HEK293 (cell line): ENCODE results near the gene SLC4A1.

Experiments used
- CTCF ChIA-PET: fragments of 350-600 bp; formaldehyde crosslinking; extraction: SDS; loops from one replicate; lab custom pipeline; 2021; ENCODE audit warnings: antibody characterized with exemption; lab: Yijun Ruan, JAX
- POLR2A ChIA-PET: fragments of 300-600 bp; formaldehyde crosslinking; extraction: SDS; loops from one replicate; lab custom pipeline; 2020; ENCODE audit warnings: antibody characterized with exemption, inconsistent platforms; lab: Yijun Ruan, JAX
- H3K27ac ChIP-seq: fragments of 200-500 bp; sonication (Bioruptor generic); 2 replicates; pipeline ENCODE4 v1.5.1; 2014; ENCODE audit warnings: low read depth, low read length, control low read depth, inconsistent platforms; ENCODE audit errors: extremely low read depth
- H3K36me3 ChIP-seq, 2 experiments: fragments of 200-500 bp in 1 of 2; sonication (Bioruptor generic) in 1 of 2; 1 replicate in 1 of 2; 2 replicates in 1 of 2; pipeline ENCODE4 v1.5.1; 2014 to 2017; ENCODE audit warnings: inconsistent platforms in 2 of 2, low read length in 2 of 2; ENCODE audit not compliant: control insufficient read depth in 2 of 2, insufficient read depth in 1 of 2
- H3K4me1 ChIP-seq: fragments of 200-500 bp; sonication (Bioruptor generic); 2 replicates; pipeline ENCODE4 v1.5.1; 2014; ENCODE audit warnings: mild to moderate bottlenecking, low read length, inconsistent platforms; ENCODE audit not compliant: control insufficient read depth, insufficient read depth
- H3K4me3 ChIP-seq: 2 replicates; pipeline ENCODE4 v1.5.1; 2011; ENCODE audit warnings: low read depth, mild to moderate bottlenecking, control low read depth, low read length, moderate library complexity
- H3K9me3 ChIP-seq: fragments of 200-500 bp; sonication (Bioruptor generic); 2 replicates; pipeline ENCODE4 v1.5.1; 2014; ENCODE audit warnings: low read depth, low read length, inconsistent platforms; ENCODE audit not compliant: control insufficient read depth, insufficient read depth
- HOXA7 ChIP-seq: sonication (generic); formaldehyde crosslinking; IDR thresholded peaks from 2 replicates; pipeline ENCODE4 v1.8.1; 2022; ENCODE audit warnings: missing genetic modification reagents, borderline replicate concordance
- OVOL3 ChIP-seq: fragments of 450-650 bp; formaldehyde crosslinking; IDR thresholded peaks from 2 replicates; pipeline ENCODE4 v1.5.1; 2016; ENCODE audit warnings: missing biosample characterization, missing genetic modification characterization
- SP3 ChIP-seq: fragments of 450-650 bp; formaldehyde crosslinking; IDR thresholded peaks from 2 replicates; pipeline ENCODE4 v1.5.1; 2016; ENCODE audit warnings: missing biosample characterization, missing genetic modification characterization
- ZBTB17 ChIP-seq: fragments of 450-650 bp; formaldehyde crosslinking; IDR thresholded peaks from 2 replicates; pipeline ENCODE4 v1.5.1; 2016; ENCODE audit warnings: missing biosample characterization, missing genetic modification characterization
- ZFP3 ChIP-seq: fragments of 450-650 bp; formaldehyde crosslinking; IDR thresholded peaks from 2 replicates; pipeline ENCODE4 v1.5.1; 2016; ENCODE audit warnings: low read depth, missing biosample characterization, missing genetic modification characterization
- ZNF112 ChIP-seq: fragments of 450-650 bp; formaldehyde crosslinking; IDR thresholded peaks from 2 replicates; pipeline ENCODE4 v1.5.0; 2017; ENCODE audit warnings: missing biosample characterization, missing genetic modification characterization
- ZNF132 ChIP-seq: fragments of 450-650 bp; formaldehyde crosslinking; IDR thresholded peaks from 2 replicates; pipeline ENCODE4 v1.5.1; 2017; ENCODE audit warnings: missing biosample characterization, missing genetic modification characterization, borderline replicate concordance
- ZNF2 ChIP-seq: fragments of 450-650 bp; formaldehyde crosslinking; IDR thresholded peaks from 2 replicates; pipeline ENCODE4 v1.5.1; 2016; ENCODE audit warnings: missing biosample characterization, missing genetic modification characterization
- ZNF223 ChIP-seq: fragments of 450-650 bp; formaldehyde crosslinking; IDR thresholded peaks from 2 replicates; pipeline ENCODE4 v1.5.1; 2016; ENCODE audit warnings: missing biosample characterization, missing genetic modification characterization
- ZNF24 ChIP-seq: fragments of 450-650 bp; formaldehyde crosslinking; IDR thresholded peaks from 2 replicates; pipeline ENCODE4 v1.5.1; 2016; ENCODE audit warnings: missing biosample characterization, missing genetic modification characterization
- ZNF274 ChIP-seq, 2 experiments: fragments of 200-500 bp in 1 of 2; fragments of 450-650 bp in 1 of 2; sonication (Bioruptor generic) in 1 of 2; formaldehyde crosslinking in 1 of 2; IDR thresholded peaks; 2 replicates each; pipeline versions ENCODE4 v1.5.1 to v1.6.1; 2014 to 2016; ENCODE audit warnings: borderline replicate concordance in 1 of 2, inconsistent platforms in 1 of 2, low read length in 1 of 2, missing biosample characterization in 1 of 2, missing genetic modification characterization in 1 of 2
- ZNF302 ChIP-seq: fragments of 450-650 bp; formaldehyde crosslinking; IDR thresholded peaks from 2 replicates; pipeline ENCODE4 v1.5.1; 2016; ENCODE audit warnings: missing biosample characterization, missing genetic modification characterization, low read depth
- ZNF324 ChIP-seq: fragments of 450-650 bp; formaldehyde crosslinking; IDR thresholded peaks from 2 replicates; pipeline ENCODE4 v1.5.1; 2016; ENCODE audit warnings: missing biosample characterization, missing genetic modification characterization
- ZNF37A ChIP-seq: fragments of 450-650 bp; IDR thresholded peaks from 2 replicates; pipeline ENCODE4 v1.5.1; 2018; ENCODE audit warnings: missing biosample characterization, missing genetic modification characterization
- ZNF404 ChIP-seq: fragments of 450-650 bp; formaldehyde crosslinking; IDR thresholded peaks from 2 replicates; pipeline ENCODE4 v1.5.1; 2017; ENCODE audit warnings: missing biosample characterization, missing genetic modification characterization
- ZNF530 ChIP-seq: fragments of 450-650 bp; formaldehyde crosslinking; IDR thresholded peaks from 2 replicates; pipeline ENCODE4 v1.5.1; 2016; ENCODE audit warnings: low read depth, missing biosample characterization, missing genetic modification characterization
- ZNF544 ChIP-seq: fragments of 450-650 bp; formaldehyde crosslinking; IDR thresholded peaks from 2 replicates; pipeline ENCODE4 v1.5.0; 2017; ENCODE audit warnings: missing biosample characterization, missing genetic modification characterization
- ZNF548 ChIP-seq: fragments of 450-650 bp; formaldehyde crosslinking; IDR thresholded peaks from 2 replicates; pipeline ENCODE4 v1.5.1; 2016; ENCODE audit warnings: missing biosample characterization, missing genetic modification characterization
- ZNF624 ChIP-seq: fragments of 450-650 bp; formaldehyde crosslinking; IDR thresholded peaks from 2 replicates; pipeline ENCODE4 v1.5.1; 2017; ENCODE audit warnings: missing biosample characterization, missing genetic modification characterization
- ZNF785 ChIP-seq: fragments of 450-650 bp; formaldehyde crosslinking; IDR thresholded peaks from 2 replicates; pipeline ENCODE4 v1.5.1; 2016; ENCODE audit warnings: missing biosample characterization, missing genetic modification characterization
- ZNF792 ChIP-seq: fragments of 450-650 bp; formaldehyde crosslinking; IDR thresholded peaks from 2 replicates; pipeline ENCODE4 v1.5.1; 2016; ENCODE audit warnings: missing biosample characterization, missing genetic modification characterization
- TF ChIP-seq, protein P1 (sequence below): fragments of 450-650 bp; formaldehyde crosslinking; IDR thresholded peaks from 2 replicates; pipeline ENCODE4 v1.5.1; 2017; ENCODE audit warnings: missing biosample characterization, missing genetic modification characterization
- TF ChIP-seq, protein P2 (sequence below): fragments of 450-650 bp; formaldehyde crosslinking; IDR thresholded peaks from 2 replicates; pipeline ENCODE4 v1.5.1; 2016; ENCODE audit warnings: missing biosample characterization, missing genetic modification characterization
- TF ChIP-seq, protein P3 (sequence below): fragments of 450-650 bp; formaldehyde crosslinking; IDR thresholded peaks from 2 replicates; pipeline ENCODE4 v1.5.1; 2016; ENCODE audit warnings: missing biosample characterization, missing genetic modification characterization, low read depth
- TF ChIP-seq, protein P4 (sequence below): fragments of 450-650 bp; formaldehyde crosslinking; IDR thresholded peaks from 2 replicates; pipeline ENCODE4 v1.5.1; 2016; ENCODE audit warnings: missing biosample characterization, missing genetic modification characterization

The SLC4A1 gene

DNA sequence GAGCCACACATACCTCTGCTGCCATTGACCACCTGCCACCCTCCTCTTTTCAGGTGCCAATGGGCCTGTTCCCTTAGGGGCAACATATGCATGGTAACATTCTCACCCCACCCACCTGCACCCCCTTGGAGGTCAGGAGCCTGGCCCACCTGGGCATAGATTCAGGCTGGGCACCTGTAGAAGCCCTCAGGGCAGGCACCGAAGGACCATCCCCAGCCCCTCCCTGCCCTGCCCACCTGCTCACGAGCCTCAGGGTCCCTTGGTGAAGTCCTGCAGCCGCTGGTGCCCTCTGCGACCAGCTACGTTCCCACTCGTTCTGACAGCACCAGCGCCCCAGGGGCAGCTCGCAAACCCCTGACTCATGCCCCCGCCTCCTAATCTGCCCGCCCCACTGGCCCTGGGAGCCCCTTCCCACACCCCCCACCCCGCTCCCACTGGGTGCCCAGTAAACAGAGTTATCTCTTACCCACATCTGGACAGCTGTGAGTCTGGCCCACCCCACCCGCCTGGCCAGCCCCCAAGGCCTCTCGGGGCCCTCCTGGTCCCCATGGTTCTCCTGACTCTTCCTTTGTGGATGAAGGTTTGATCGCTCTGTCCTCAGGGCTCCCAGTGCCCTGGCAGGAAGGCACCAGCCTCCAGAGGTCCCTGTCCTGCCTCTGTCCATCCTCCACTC lies at the start of gene SLC4A1:
Gene SLC4A1 (minus strand): TSS at position 318 of the 673 bp plus-strand sequence. CDS start 5,269 bp downstream, outside the sequence.
- Histone ChIP-seq H3K27ac (no peak within 1 kb of the TSS), H3K4me3 (no peak within 1 kb of the TSS), H3K36me3 (no peaks in the 10 kb centered on the region), H3K4me1 (no peaks in the 10 kb centered on the region), H3K9me3 (no peaks in the 10 kb centered on the region)
- TF ChIP-seq ZNF324 (tag by site-specific recombination) = no peak
- TF ChIP-seq, protein P1, sequence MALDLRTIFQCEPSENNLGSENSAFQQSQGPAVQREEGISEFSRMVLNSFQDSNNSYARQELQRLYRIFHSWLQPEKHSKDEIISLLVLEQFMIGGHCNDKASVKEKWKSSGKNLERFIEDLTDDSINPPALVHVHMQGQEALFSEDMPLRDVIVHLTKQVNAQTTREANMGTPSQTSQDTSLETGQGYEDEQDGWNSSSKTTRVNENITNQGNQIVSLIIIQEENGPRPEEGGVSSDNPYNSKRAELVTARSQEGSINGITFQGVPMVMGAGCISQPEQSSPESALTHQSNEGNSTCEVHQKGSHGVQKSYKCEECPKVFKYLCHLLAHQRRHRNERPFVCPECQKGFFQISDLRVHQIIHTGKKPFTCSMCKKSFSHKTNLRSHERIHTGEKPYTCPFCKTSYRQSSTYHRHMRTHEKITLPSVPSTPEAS (tag by site-specific recombination) = no peak
- TF ChIP-seq ZNF530 (tag by site-specific recombination) = no peak
- TF ChIP-seq ZBTB17 (tag by site-specific recombination) = no peak
- no peak for TF ChIP-seq ZNF302 (tag by site-specific recombination)
- TF ChIP-seq ZNF624 (tag by site-specific recombination) = no peak
- no peak for TF ChIP-seq ZNF37A (tag by site-specific recombination)
- no peak for TF ChIP-seq ZFP3
- TF ChIP-seq ZNF544 (tag by site-specific recombination) = no peak
- CTCF ChIA-PET = interaction anchor here (0.8 kb wide), 1 partner anchor 77 kb away, joined by 3 read pairs; the partner anchor contains the start of gene GRN
- POLR2A ChIA-PET = interaction anchor here (0.9 kb wide), 1 partner anchor 11 kb away, joined by 3 read pairs; no protein-coding TSS in a partner anchor

DNA sequence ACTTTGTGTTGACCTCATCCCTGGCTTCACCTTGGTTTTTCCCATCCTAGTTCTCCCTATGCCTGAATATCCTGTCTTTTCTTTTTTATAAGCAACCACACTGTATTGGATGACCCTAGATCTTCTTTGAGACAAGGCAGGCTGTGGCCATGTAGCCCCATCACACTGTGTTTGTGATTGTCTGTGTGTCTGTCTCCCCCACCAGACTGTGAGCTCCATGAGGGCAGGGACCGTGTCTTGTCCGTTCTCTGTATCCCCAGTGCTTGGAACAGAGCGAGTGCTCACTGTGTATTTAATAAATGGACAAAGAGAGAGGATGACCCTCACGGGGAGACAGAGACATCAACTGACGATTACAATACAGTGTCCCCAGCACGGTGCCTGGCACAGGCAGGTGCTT lies 49.6 kb upstream of the SLC4A1 start:
- no peaks in the 10 kb centered on the region for H3K9me3 ChIP-seq
- H3K36me3 ChIP-seq = peaks cover 3 to 40% of the 10 kb centered on the region in 2 experiments; a peak in 2 of 3 replicates
- ChIA-PET POLR2A (interaction anchor here (1.9 to 6.5 kb wide), 4 partner anchors 9 to 126 kb away, joined by 7 to 38 read pairs (median 8); partner anchors contain the start of genes RUNDC3A and UBTF), CTCF (interaction anchor here (0.9 to 2.1 kb wide), 3 partner anchors 14 to 216 kb away, joined by 4 to 5 read pairs (median 5); no protein-coding TSS in a partner anchor)
- H3K27ac ChIP-seq = no peak overlapping the region
- H3K4me1 ChIP-seq = peaks cover 4% of the 10 kb centered on the region; the same call in 1 of the 2 replicates
- TF ChIP-seq ZNF132 (tag by site-specific recombination) (no peak), HOXA7 (CRISPR knock-in tag) (no peak), ZNF274 (IDR thresholded peaks at IDR 0.05; ENCODE audit: low read length) (no peak), ZNF274 (tag by site-specific recombination; IDR thresholded peaks at IDR 0.05; ENCODE audit: borderline replicate concordance) (no peak), SP3 (tag by site-specific recombination) (no peak), ZNF785 (tag by site-specific recombination) (no peak), ZNF24 (no peak), ZNF404 (tag by site-specific recombination) (no peak), ZNF792 (no peak), ZNF548 (tag by site-specific recombination) (no peak), ZNF223 (tag by site-specific recombination) (no peak), OVOL3 (no peak), ZNF2 (tag by site-specific recombination) (no peak), ZNF112 (tag by site-specific recombination) (no peak)
- TF ChIP-seq, protein P2, sequence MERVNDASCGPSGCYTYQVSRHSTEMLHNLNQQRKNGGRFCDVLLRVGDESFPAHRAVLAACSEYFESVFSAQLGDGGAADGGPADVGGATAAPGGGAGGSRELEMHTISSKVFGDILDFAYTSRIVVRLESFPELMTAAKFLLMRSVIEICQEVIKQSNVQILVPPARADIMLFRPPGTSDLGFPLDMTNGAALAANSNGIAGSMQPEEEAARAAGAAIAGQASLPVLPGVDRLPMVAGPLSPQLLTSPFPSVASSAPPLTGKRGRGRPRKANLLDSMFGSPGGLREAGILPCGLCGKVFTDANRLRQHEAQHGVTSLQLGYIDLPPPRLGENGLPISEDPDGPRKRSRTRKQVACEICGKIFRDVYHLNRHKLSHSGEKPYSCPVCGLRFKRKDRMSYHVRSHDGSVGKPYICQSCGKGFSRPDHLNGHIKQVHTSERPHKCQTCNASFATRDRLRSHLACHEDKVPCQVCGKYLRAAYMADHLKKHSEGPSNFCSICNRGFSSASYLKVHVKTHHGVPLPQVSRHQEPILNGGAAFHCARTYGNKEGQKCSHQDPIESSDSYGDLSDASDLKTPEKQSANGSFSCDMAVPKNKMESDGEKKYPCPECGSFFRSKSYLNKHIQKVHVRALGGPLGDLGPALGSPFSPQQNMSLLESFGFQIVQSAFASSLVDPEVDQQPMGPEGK = no peak
- TF ChIP-seq, protein P3, sequence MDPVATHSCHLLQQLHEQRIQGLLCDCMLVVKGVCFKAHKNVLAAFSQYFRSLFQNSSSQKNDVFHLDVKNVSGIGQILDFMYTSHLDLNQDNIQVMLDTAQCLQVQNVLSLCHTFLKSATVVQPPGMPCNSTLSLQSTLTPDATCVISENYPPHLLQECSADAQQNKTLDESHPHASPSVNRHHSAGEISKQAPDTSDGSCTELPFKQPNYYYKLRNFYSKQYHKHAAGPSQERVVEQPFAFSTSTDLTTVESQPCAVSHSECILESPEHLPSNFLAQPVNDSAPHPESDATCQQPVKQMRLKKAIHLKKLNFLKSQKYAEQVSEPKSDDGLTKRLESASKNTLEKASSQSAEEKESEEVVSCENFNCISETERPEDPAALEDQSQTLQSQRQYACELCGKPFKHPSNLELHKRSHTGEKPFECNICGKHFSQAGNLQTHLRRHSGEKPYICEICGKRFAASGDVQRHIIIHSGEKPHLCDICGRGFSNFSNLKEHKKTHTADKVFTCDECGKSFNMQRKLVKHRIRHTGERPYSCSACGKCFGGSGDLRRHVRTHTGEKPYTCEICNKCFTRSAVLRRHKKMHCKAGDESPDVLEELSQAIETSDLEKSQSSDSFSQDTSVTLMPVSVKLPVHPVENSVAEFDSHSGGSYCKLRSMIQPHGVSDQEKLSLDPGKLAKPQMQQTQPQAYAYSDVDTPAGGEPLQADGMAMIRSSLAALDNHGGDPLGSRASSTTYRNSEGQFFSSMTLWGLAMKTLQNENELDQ = no peak
- TF ChIP-seq, protein P4, sequence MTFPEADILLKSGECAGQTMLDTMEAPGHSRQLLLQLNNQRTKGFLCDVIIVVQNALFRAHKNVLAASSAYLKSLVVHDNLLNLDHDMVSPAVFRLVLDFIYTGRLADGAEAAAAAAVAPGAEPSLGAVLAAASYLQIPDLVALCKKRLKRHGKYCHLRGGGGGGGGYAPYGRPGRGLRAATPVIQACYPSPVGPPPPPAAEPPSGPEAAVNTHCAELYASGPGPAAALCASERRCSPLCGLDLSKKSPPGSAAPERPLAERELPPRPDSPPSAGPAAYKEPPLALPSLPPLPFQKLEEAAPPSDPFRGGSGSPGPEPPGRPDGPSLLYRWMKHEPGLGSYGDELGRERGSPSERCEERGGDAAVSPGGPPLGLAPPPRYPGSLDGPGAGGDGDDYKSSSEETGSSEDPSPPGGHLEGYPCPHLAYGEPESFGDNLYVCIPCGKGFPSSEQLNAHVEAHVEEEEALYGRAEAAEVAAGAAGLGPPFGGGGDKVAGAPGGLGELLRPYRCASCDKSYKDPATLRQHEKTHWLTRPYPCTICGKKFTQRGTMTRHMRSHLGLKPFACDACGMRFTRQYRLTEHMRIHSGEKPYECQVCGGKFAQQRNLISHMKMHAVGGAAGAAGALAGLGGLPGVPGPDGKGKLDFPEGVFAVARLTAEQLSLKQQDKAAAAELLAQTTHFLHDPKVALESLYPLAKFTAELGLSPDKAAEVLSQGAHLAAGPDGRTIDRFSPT = no peak
- TF ChIP-seq, all 188 proteins: peak for 0
- H3K4me3 ChIP-seq = no peak overlapping the region
